DMS153 (cell line): ENCODE measurements around the gene RBM8A.
"Not testable (repeated sequence)": the region's sequence is repeated elsewhere in the genome, so short reads cannot be mapped to it uniquely, and the experiment has no call there.

Source experiments
- DNase-seq: peaks from one replicate; lab custom pipeline; 2025; lab: John Stamatoyannopoulos, UW

RBM8A gene

GRCh38 chr1:145956361-145956760 is 29.1 kb upstream of the RBM8A start:
- DNase-seq = no peak

- no peak for DNase-seq
Measured at GRCh38 chr1:145955436-145955835, 28.2 kb upstream of the RBM8A start.

GRCh38 chr1:145953861-145954260 is 26.6 kb upstream of the RBM8A start:
- no peak for DNase-seq

GRCh38 chr1:145952903-145953302 is 25.6 kb upstream of the RBM8A start:
- DNase-seq = no peak

GRCh38 chr1:145951526-145951925 is 24.2 kb upstream of the RBM8A start:
- DNase-seq = no peak

- DNase-seq = no peak
Measured at GRCh38 chr1:145949219-145949618, 21.9 kb upstream of the RBM8A start.

- no peak for DNase-seq
Measured at GRCh38 chr1:145947551-145947950, 20.3 kb upstream of the RBM8A start.

GRCh38 chr1:145946477-145946986 is 19.2 kb upstream of the RBM8A start:
- no peak for DNase-seq

- DNase-seq = no peak
Measured at GRCh38 chr1:145944532-145944931, 17.2 kb upstream of the RBM8A start.

- DNase-seq = no peak
Measured at GRCh38 chr1:145942871-145943270, 15.6 kb upstream of the RBM8A start.

- DNase-seq = no peak
Measured at GRCh38 chr1:145942405-145942804, 15.1 kb upstream of the RBM8A start.

- DNase-seq = no peak
Measured at GRCh38 chr1:145937436-145937835, 10.2 kb upstream of the RBM8A start.

GRCh38 chr1:145936247-145936646 is 9.0 kb upstream of the RBM8A start:
- DNase-seq = no peak

- no peak for DNase-seq
Measured at GRCh38 chr1:145935708-145936107, 8.4 kb upstream of the RBM8A start.

- DNase-seq = not testable (repeated sequence)
Measured at GRCh38 chr1:145932522-145933009, 5.3 kb upstream of the RBM8A start.

GRCh38 chr1:145927916-145928643 is 796 bp upstream of the RBM8A start:
- DNase-seq = no peak

GRCh38 chr1:145926686-145927062 is 610 bp downstream of the RBM8A start:
- no peak for DNase-seq

- DNase-seq = no peak
Measured at GRCh38 chr1:145922266-145922665, 5.0 kb downstream of the RBM8A start.

- not testable (repeated sequence) for DNase-seq
Measured at GRCh38 chr1:145920297-145920696, 7.0 kb downstream of the RBM8A start.

- peak; percentile 13 for DNase-seq
Measured at GRCh38 chr1:145918992-145919939, 8.0 kb downstream of the RBM8A start.

GRCh38 chr1:145918144-145918991 is 8.9 kb downstream of the RBM8A start, which contains the start of gene PEX11B:
PEX11B (minus strand) TSS chr1:145918717; CDS start chr1:145918688, 29 bp downstream.
- peak; percentile 79 for DNase-seq

- no peak for DNase-seq
Measured at GRCh38 chr1:145917595-145917994, 9.7 kb downstream of the RBM8A start.
